GM12878 (cell line): Measurements from ENCODE around the gene GAK.

ENCODE experiments used
- CTCF ChIP-seq, 3 experiments: IDR thresholded peaks in 2 of 3; conservative IDR thresholded peaks in 1 of 3; 2 replicates each; pipeline ENCODE4 v1.5.1; 2011; ENCODE audit warnings: low read depth in 3 of 3, low read length in 3 of 3, mild to moderate bottlenecking in 3 of 3, control low read depth in 2 of 3, moderate library complexity in 2 of 3, inconsistent platforms in 1 of 3, mixed read lengths in 1 of 3; ENCODE audit not compliant: control insufficient read depth in 2 of 3, insufficient read depth in 1 of 3; ENCODE audit errors: extremely low read depth in 1 of 3
- ESRRA ChIP-seq: IDR thresholded peaks from 2 replicates; pipeline ENCODE4 v1.6.1; 2012; ENCODE audit warnings: mild to moderate bottlenecking, low read length, improper control_type of control experiment
- RAD21 ChIP-seq: IDR thresholded peaks from 2 replicates; pipeline ENCODE4 v1.6.1; 2011; ENCODE audit warnings: mild to moderate bottlenecking, low read depth, low read length, moderate library complexity; ENCODE audit not compliant: insufficient read depth
- ZSCAN29 ChIP-seq: fragments of 450-650 bp; IDR thresholded peaks from 2 replicates; pipeline ENCODE4 v1.6.1; 2017; ENCODE audit warnings: mild to moderate bottlenecking, moderate library complexity

DNA sequence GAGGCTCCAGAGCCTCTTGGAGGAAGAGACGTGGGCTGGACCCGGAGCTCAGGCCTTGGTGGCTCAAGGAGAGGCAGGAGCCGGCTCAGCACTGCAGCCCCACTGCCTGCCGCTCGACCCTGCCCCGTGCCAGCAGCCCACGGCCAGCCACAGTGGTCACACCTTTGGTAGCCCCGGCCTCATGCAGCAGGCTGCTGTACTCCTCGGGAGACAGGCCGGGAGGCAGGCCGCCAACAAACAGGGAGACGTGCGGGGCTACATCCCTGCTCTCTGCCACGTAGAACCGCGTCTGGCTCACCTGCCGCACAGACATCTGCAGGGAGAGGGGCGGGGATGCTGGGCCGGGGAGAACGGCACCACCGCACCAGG lies 33.6 kb upstream of the GAK start:
- TF ChIP-seq ESRRA (no peak), CTCF (IDR thresholded peaks at IDR 0.05 in 2 of 3, conservative IDR thresholded peaks at IDR 0.05 in 1 of 3; ENCODE audit: control insufficient read depth in 2 of 3, extremely low read depth in 1 of 3, insufficient read depth in 1 of 3, low read depth in 3 of 3, low read length in 3 of 3) (no peak), RAD21 (no peak), ZSCAN29 (no peak)
